Epithelial cell of esophagus (primary cell): Measurements from ENCODE around the gene SEMA4A.

ENCODE experiments used
- DNase-seq: peaks from one replicate; pipeline ENCODE4 v3.0.0; 2010; ENCODE audit warnings: low read depth
- H3K4me3 ChIP-seq: 2 replicates; pipeline ENCODE4 v1.5.1; 2011; ENCODE audit warnings: mild to moderate bottlenecking, low read length, control low read depth
- TF ChIP-seq, protein P1 (sequence below): IDR thresholded peaks from 2 replicates; pipeline ENCODE4 v1.5.1; 2011; ENCODE audit warnings: low read depth, mild to moderate bottlenecking, low read length, control low read depth, inconsistent platforms; ENCODE audit not compliant: insufficient read depth; ENCODE audit errors: missing control alignments

Gene SEMA4A

DNA sequence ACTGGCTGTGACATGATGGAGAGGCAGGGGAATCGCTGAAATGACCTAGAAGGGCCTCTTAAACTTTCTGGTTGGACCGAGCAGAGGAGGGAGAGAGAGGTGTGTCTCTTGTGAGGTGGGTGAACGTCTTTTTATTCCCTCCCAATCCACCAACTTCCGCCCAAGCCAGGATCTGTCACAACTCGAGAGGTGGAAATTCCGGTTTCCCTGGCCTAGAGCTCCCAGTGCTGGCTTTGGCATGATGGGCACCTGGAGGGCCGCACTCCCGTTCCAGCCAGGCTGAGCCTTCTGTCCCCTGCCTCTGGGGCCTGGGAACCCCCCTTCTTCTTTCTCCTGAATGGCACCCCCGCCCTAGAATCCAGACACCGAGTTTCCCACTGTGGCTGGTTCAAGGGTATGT, at the start of gene SEMA4A:
Gene SEMA4A, plus strand, starts transcription at position 224 of the 400 bp plus-strand sequence. CDS start 994 bp downstream, outside the sequence.
- DNase-seq, result peak; percentile 94
- TF ChIP-seq, protein P1, sequence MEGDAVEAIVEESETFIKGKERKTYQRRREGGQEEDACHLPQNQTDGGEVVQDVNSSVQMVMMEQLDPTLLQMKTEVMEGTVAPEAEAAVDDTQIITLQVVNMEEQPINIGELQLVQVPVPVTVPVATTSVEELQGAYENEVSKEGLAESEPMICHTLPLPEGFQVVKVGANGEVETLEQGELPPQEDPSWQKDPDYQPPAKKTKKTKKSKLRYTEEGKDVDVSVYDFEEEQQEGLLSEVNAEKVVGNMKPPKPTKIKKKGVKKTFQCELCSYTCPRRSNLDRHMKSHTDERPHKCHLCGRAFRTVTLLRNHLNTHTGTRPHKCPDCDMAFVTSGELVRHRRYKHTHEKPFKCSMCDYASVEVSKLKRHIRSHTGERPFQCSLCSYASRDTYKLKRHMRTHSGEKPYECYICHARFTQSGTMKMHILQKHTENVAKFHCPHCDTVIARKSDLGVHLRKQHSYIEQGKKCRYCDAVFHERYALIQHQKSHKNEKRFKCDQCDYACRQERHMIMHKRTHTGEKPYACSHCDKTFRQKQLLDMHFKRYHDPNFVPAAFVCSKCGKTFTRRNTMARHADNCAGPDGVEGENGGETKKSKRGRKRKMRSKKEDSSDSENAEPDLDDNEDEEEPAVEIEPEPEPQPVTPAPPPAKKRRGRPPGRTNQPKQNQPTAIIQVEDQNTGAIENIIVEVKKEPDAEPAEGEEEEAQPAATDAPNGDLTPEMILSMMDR, result no peak
- H3K4me3 ChIP-seq, result peak within 1 kb of the TSS; percentile 38

DNA sequence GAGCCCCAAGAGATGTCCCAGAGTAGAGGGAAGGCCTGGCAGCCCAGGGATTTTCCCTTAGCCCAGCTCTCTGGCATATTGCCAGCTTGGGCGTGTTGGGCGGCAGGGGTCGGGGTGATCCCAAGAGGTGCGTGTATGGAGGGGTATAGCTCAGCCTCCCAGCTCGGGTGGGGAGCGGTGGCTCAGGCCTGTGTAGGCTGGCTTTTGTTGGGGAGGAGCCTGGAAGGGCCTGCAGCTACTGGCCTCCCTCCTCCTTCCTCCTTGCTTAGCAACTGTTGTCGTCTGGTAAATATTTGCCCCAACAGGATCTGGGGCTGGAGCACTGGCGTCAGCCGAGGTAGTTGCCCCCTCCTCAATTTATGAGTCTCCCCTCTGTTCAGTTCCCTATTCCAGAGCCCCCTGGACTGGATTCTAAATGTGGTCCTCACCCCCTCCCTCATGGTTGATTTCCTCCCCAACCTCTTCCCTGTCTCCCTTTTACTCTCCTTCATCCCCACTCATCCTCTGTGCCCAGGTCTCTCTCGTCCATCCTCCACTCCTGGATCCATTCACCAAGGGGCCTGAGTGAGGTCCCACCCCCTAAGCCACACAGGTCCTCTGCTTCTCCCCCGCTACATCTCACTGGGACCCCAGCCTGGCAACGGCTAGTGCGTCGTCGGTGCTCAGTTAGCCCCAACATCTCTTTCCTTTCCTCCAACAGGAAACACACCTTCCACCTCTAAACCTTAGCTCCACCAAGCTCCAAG, 49.1 kb upstream of the SEMA4A start:
- peak; percentile 95 for DNase-seq
- TF ChIP-seq, protein P1, result no peak
- H3K4me3 ChIP-seq, result peak overlapping the region; percentile 21

DNA sequence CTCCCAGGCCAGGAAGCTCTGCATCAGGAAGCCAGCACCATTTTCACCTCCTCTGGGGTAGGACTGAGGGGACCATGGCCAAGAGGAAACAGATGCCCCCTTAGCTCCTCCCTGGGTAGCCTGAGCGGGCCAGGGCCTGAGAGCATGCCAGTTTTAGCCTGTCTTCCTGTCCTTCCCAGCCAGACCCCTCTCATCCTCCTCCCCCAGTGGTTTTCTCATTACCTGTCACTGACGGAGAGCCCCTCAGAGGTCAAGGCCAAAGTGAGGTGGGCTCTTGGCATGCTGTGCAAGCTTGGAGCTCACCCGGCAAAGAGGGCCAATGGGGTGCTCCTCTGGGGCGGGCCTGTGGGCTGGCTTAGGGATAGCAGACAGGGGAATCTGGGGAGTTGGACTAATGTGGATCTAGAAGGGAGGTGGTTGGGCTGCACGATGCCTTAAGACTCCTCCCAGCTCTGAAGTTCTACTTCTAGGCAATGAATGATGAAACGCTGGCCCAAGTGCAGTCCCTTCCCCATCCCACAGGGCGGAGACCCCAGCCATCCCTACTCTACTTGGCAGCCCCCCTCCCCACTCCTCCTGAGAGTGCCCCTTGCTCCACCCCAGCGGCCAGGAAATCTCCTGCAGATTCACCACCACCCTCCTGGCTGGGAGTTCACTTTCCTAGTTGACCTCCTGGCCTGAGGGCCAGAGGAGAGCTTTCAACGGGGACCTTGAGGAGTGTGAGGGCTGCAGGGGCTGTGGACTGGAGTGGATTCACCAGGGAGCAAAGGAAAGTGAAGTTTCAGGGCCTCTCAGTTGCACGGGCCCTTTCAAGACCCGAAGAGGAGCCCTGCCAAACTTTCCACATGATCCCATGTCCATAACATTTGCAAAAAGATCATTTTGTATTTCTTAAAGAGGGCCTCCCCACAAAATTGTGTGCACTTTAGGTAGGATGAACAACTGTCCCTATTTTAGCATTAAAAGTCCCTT, 48.2 kb upstream of the SEMA4A start:
- DNase-seq, result peak; percentile 42
- peak overlapping the region; percentile 4 for H3K4me3 ChIP-seq
- TF ChIP-seq, protein P1, result no peak

DNA sequence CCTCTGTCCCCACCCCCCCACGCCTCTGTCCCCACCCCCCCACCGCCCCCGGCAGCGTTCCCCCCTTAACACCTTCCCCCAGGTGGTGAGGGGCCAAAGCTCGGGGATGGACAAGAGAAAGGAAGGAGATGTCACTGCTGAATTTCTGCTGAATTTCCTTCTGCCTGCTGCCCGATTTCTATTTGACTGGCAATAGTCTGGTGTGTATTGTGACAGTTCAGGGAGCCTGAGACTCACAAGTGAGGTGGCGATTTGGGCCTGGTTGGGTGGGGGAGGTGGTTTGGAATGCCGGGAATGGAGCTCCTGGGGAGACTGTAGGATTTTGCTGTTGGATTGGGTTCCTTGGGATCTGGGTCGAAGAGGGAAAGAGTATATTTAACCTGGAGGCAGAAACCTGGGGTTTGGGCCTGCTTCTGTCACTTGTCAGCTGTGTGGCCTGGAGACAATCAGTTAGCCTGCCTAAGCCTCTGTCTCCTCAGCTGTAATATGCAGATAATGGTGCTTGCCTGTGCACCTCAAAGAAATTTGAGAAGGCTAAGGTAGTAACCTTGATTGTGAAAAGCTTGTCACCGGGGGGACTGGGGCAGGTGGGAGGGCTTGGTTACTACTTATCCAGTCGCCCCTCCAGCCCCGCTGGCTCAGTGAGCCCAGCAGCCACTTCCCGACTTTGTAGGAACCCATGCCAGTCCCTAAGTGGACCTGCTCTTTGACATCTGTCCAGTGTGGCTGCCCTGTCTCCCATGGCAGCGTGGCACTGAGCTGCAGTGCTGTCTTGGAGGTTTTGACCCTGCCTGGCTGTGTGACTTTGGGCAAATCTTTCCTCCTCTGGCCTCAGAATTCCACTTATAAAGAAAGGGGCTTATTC, 46.5 kb upstream of the SEMA4A start:
- no peak for DNase-seq
- no peak overlapping the region for H3K4me3 ChIP-seq
- TF ChIP-seq, protein P1, result no peak

DNA sequence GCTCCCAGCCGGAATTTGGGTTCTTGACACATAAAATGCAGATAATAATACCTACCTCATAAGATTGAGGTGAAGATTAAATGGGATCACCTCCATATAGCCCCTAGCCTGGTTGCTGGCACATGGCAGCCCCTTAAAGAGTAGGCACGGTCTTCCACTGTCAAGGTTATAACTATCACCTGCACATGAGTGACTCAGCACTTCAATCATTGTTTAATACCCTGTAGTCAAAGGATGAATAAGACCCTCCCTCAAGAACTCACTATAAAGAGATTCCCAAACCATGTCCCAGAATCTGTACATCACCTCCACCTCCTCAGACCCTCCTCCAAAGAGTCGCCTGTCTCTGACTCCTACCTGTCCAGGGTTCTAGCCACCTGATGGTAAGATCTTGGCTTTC, 45.3 kb upstream of the SEMA4A start:
- TF ChIP-seq, protein P1, result no peak
- H3K4me3 ChIP-seq, result no peak overlapping the region
- DNase-seq, result no peak

DNA sequence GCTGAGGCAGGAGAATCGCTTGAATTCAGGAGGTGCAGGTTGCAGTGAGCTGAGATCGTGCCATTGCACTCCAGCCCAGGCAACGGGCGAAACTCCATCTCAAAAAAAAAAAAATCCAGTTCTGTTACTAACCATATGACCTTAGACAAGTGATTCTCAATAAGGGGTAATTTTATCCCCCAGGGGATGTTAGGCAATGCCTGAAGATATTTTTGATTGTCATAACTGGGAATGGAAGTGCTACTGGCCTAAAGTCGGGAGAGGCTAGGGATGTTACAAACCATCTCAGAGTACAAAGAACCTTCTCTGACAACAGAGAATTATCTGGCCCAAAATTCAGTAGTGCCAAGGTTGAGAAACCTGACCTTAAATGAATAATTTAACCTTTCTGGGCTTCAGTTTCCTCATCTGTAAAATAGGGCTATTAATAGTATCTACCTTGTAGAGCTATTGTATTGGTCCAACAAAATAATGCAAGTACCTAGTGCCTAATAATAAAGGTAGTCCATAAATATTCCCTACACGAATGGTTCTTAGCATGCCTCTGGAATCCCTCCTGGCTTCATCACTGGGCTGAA, 44.6 kb upstream of the SEMA4A start:
- TF ChIP-seq, protein P1, result no peak

More for the DNA sequence above, 44.6 kb upstream of the SEMA4A start:
- H3K4me3 ChIP-seq, result no peak overlapping the region
- no peak for DNase-seq
